GM18519 (cell line): Measurements from ENCODE around the gene FSIP1.

ENCODE experiments used
- ATAC-seq: cut with Tn5 transposase; IDR thresholded peaks from one replicate; pipeline ENCODE4 v1.9.1; 2021; ENCODE audit warnings: mild to moderate bottlenecking, moderate library complexity; ENCODE audit not compliant: unreplicated experiment, low FRiP score

FSIP1 gene

DNA sequence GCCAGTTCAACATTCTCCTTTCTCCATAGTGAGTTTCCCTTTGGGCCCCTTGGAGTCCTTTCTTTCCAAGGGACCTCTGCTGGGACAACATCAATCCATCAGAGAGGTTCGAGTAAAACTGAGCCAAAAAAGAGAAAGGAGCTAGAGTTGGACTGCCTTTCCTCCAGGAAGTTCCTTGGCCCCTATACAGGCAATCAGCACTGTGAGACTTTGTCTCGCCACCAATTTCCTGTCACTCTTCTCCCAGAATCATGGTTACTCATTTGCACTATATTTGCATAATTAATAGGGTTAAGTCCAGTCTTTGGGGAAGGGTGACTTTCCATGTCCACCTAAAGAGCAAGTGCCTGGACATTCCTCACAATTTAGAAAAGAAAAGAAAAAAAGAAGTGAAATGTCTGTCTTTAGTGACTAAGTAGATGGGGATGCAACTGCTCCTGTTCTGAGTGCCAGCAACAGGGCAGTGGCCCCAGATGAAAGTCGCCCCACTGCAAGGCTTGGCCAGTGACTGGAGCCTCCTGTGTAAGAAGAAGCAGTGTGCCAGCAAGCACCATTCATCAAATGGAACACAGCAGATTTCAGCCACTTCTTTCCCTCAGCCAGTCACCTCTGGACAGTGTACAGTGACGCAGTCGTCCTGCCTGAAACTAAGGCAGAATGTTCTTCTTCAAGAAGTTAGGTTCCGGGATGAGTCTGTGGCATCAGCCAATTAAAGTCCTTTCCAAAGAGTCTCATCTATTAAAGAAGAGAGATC, 91.6 kb downstream of the FSIP1 start:
- no peak for ATAC-seq

DNA sequence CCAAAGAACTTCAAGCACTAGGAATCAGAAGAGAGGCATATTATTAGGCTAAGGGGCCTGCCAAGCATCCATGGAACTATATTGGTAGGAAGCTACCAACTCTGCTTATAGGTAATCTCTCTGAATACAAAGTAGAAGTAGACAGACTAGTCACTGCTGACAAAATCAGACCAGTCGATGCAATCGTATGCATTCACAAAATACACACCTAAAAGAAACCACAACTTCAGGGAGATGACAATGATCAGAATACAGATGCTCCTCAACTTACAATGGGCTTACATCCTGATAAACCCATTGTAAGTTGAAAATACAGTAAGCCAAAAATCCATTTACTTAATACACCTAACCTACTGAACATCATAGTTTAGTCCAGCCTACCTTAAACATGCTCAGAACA, 94.7 kb downstream of the FSIP1 start:
- no peak for ATAC-seq

DNA sequence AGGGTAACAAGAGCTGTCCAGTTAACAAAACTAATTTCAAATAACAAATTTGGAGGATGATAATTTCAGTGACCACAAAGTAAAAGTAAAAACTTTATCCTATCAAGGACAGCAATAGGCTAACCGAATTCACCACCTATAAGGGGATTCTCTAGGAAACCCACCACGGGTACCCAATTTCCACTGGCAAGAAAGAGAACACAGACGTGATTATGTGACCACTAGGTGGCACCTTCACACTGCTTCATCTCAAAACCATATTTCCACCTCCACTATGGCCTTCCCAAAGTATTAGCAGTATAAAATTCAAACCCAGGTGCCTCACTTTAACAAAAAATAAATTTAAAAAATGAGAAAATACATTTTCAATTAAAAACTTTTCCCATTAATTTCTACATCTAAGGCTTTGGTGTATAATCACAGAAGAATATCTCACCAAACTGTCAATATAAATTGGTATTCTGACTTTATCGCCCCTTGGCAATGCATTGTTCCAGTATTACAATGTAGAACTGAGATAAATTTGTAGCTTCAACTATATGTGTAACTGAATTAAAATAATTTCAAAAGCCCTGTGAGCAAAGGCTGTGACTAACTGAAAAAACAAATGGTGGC, 96.5 kb downstream of the FSIP1 start:
- no peak for ATAC-seq

DNA sequence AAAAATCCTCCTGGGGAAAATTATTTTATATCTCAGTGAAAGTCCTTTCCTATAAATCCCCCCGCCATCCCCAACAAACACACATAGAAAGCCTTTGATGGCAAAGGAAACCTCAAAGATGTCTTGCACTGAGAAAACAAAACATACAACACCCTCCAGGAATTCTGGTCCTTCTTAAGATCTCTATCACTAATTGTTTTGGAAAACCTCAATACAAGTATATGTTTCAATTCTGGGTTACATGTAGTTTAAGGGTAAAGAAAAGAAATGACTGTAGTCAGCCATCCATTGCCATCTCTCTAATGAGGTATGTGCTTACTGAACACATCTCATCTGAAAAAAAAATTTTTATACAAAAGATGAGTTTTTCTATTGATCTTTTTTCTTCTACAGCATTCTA, 97.3 kb downstream of the FSIP1 start:
- ATAC-seq: no peak

DNA sequence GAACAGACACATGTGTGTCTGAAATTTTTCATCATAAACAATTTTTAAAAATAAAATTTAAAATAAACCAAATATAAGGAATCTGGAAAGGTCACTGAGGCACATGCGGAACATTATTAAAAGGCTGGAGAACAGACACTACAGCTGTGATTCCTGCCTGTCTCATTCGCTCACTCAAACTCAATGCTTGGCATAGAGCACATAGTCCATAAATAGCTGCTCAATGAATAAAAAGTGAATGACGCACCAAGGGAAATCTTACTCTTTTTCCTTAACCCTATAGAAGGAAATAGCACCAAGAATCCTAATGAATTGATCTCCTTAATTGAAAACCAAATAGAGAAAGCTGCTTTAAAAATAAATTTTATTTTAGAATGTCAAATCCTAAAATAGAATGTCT, 98.4 kb downstream of the FSIP1 start:
- ATAC-seq: no peak

DNA sequence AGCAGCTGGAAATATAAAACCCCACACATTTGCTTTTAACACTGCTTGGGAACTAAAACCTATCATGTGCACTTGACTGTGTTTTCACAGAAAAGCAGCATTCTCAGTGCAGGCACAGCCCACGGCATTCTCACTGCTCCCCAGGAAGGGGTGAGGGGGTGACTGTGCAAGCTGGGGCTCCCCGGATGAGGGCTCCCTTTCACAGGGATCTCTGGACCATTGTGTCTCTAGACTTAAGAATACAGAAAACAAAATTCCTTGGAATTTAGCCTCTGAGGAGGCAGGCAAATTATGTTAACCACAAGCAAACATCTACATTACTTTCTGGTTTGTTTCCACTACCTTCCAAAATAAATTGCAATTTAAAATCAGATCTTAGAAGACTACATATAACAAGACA, 100.3 kb downstream of the FSIP1 start:
- no peak for ATAC-seq

DNA sequence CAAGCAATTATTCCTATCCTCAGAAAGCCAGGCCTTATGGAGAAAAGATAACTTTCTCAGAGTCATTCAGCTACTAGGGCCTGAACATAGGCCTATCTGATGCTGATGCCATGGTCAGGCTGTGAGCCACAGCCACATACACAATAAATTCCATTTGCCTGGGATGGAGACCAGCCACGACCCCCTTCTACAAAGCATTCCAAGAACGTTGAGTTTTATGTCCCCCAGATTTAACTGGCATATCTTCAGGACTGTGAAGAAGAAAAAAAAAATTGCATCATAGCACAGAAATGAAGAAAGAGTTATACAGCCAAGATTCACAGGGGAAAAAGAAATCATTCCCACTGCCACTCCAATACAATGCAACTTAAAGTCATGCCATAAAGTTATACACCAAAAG, 101.8 kb downstream of the FSIP1 start:
- no peak for ATAC-seq

DNA sequence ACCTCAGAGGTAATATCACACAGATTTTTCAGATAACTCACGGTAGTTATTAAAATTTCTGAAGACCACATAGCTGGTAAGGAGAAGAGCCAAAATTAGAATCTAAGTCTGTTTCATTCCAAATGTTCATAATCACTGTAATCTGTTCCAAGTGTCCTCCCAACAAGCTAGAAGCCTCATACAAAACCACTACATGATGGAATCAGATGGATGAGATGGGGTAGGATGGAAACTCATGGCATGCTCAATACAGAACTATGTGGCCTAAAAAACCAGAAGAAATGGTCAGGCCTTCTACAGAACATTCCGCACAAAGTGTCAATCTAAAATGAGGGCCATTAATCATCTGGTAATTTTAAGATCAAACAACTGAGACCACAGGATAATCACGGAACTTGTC, 110.0 kb downstream of the FSIP1 start:
- no peak for ATAC-seq

DNA sequence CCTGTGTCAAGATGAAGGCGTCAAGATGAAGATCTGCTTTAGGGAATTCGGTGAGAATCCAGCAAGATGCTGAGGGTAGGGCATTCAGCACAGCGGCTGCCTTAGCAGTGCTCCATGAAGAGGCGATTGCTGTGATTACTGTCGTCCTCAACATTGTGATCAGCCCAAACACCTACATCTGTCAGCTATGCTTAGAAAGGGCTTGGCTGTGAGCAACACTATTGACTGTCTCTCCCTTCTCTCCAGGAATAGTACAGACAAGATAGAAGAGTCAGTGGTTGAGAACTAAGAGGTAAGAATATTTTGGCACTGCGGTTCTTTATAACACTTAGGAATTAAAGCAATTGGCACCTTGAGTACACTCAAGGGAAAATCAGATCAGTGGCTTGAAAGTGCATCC, 110.5 kb downstream of the FSIP1 start:
- ATAC-seq: no peak

- ATAC-seq: no peak
Observed at GRCh38 chr15:39670687-39671086, 112.0 kb downstream of the FSIP1 start.

- no peak for ATAC-seq
Observed at GRCh38 chr15:39669661-39670060, 113.0 kb downstream of the FSIP1 start.

GRCh38 chr15:39669241-39669640, 113.4 kb downstream of the FSIP1 start:
- no peak for ATAC-seq

DNA sequence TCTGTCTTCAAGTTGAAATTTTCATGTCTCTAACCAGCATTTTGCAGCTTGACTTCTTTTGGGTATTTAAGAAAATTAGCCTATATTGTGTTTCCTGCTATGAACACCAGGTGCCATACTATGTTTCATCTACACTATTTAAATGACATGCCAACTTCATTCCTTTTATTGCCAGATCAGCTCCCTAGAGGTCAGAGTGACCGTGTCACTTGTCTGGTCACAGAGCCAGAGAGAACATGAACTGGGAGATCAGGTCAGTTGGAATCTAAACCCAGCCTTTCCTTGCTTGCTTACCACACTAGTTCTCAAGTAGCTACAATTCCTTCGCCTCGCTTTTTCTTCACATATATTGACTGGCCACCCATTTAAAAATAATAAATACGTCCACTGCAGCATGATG, 114.2 kb downstream of the FSIP1 start:
- no peak for ATAC-seq

DNA sequence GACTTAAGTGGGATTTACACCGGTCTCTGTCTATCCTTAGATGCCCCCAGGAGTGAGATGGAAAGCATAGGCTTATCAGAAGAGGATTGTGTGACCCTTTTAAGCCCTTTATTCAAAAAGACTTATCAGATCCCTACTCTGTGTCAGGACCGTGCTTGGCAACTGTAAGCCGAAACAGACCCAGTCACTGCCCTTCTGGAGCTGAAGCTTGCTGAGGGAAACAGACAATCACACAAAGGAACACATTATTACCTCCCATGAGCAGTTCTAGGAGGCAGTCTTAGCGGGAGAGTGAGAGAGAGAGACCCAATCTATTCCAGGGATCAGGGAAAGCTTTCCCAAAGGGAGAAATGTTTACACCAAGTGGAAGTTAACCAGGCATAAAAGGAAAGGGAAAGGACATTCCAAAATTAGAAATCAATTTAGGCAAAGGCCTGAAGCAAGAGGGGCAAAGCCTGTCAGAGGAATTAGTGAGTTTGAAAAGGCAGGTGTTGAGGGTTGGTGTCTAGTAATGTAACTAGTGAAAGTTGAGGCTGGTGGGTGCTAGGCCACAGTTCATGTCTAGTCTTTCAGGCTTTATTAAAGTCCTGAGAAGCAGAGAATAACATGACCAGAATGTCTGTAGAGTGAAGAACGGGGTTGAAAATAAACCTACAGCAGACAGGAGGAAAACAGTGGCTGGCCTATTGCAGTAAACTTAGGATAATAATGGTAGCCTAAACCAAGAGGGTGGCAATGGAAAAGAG, 115.1 kb downstream of the FSIP1 start:
- no peak for ATAC-seq

- no peak for ATAC-seq
Observed at GRCh38 chr15:39666677-39667076, 116.0 kb downstream of the FSIP1 start.

DNA sequence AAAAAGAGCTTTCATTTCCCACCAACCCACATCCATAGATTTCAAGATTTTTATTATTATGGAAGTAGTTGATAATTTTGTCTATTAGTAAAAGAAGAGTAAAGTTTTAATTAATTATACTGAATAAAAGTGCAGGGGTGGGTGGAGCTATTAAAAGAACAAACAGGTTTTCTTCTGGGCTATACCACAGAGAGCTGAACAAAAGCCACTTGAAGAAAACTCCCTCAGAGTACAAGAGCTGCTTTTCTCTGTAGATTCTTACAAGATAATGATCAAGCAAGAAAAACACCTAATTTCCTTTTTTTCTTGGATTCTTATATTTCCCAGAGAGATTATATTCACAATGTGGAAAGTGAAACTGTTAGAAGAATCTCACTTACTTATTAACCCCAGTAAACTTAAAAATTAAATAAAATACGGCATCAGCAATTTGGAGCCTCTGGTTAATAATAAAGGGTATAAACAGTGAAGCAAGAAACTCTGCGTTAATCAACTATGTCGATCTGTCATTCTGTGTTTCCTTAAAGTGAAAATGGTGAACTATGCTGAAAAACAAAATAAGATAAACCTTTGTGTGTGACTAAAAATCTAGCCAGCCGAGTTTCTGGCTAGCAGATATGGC, 116.9 kb downstream of the FSIP1 start:
- ATAC-seq: no peak

- ATAC-seq: no peak
Observed at GRCh38 chr15:39663704-39664250, 118.9 kb downstream of the FSIP1 start.

GRCh38 chr15:39661776-39662175, 120.9 kb downstream of the FSIP1 start:
- ATAC-seq: no peak

DNA sequence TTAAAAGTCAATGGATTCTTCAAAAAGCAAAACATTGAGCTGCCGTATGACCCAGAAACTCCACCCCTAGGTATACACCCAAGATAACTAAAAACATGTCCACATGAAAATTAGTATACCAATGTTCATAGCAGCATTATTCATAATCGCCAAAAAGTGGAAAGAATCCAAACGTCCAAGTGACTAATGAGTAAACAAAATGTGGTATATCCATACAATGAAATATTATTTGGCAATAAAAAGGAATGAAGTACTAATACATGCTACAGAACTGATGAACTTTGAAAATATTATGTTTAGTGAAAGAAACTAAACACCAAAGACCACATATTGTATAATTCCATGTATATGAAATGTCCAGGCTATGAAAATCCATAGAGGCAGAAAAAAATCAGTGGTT, 123.9 kb downstream of the FSIP1 start:
- no peak for ATAC-seq

GRCh38 chr15:39657668-39658067, 125.0 kb downstream of the FSIP1 start:
- ATAC-seq: no peak

GRCh38 chr15:39657181-39657580, 125.5 kb downstream of the FSIP1 start:
- no peak for ATAC-seq
